HG03175 (cell line): Measurements from ENCODE around the gene CPAMD8.

Experiments used
- ATAC-seq: cut with Tn5 transposase; IDR thresholded peaks from one replicate; pipeline ENCODE4 v1.9.1; 2021; ENCODE audit warnings: mild to moderate bottlenecking, moderate library complexity; ENCODE audit not compliant: unreplicated experiment

Gene CPAMD8

DNA sequence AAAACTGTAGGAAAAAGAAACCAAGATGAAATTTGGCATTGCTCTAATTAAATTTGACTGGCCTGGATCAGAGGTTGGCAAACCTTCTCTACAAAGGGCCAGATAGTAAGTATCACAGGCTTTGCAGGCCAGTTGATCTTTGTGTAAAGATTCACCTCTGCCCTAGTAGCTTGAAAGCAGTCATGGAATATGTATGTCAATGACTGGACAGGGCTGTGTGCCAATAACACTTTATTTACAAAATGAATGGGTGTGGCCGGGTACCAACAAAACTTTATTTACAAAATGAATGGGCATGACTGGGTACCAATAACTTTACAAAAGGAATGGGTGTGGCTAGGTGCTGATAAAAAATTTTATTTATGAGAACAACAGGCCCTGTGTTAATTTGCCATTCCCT, 177.4 kb downstream of the CPAMD8 start:
- ATAC-seq, result no peak

GRCh38 chr19:16847430-16847829, 179.2 kb downstream of the CPAMD8 start:
- no peak for ATAC-seq

GRCh38 chr19:16846901-16847300, 179.7 kb downstream of the CPAMD8 start:
- no peak for ATAC-seq
